Esophagus muscularis mucosa (tissue), 2 donors: ENCODE results near the gene FN1.

ENCODE experiments used
- EP300 ChIP-seq: sonication (generic); formaldehyde crosslinking; IDR thresholded peaks from one replicate; pipeline ENCODE4 v1.6.1; 2017; ENCODE audit warnings: antibody characterized with exemption
- POLR2A ChIP-seq: fragments of 450-650 bp; IDR thresholded peaks from one replicate; pipeline ENCODE4 v1.6.1; 2017; ENCODE audit warnings: antibody characterized with exemption, moderate library complexity, mild to moderate bottlenecking, low read depth

GRCh38 chr2:215379948-215380347 lies 55.9 kb downstream of the FN1 start:
- TF ChIP-seq EP300, result no peak
- TF ChIP-seq POLR2A, result no peak
